Adipocyte (in vitro differentiated cells): ENCODE data around the gene GUCY2D.

Source experiments
- DNase-seq: peaks from one replicate; pipeline ENCODE4 v3.0.0-alpha.2; 2015; ENCODE audit warnings: low read depth
- H3K27me3 ChIP-seq: replicated peaks from 2 replicates; pipeline ENCODE4 v1.7.0; 2013; ENCODE audit warnings: mild to moderate bottlenecking, low read length, moderate library complexity; ENCODE audit not compliant: control insufficient read depth, insufficient read depth
- H3K36me3 ChIP-seq: 2 replicates; pipeline ENCODE4 v1.7.0; 2013; ENCODE audit warnings: low read length, mild to moderate bottlenecking, moderate library complexity; ENCODE audit not compliant: control insufficient read depth, insufficient read depth, severe bottlenecking
- H3K4me1 ChIP-seq: 2 replicates; pipeline ENCODE4 v1.7.0; 2013; ENCODE audit warnings: mild to moderate bottlenecking, low read length, moderate library complexity; ENCODE audit not compliant: control insufficient read depth, insufficient read depth
- H3K4me3 ChIP-seq: 2 replicates; pipeline ENCODE4 v1.7.0; 2013; ENCODE audit warnings: mild to moderate bottlenecking, low read length, moderate library complexity
- H3K9ac ChIP-seq: 2 replicates; pipeline ENCODE4 v1.7.0; 2013; ENCODE audit warnings: mild to moderate bottlenecking, low read length, moderate library complexity
- H3K9me3 ChIP-seq: 2 replicates; pipeline ENCODE4 v1.7.0; 2013; ENCODE audit warnings: mild to moderate bottlenecking, low read length, moderate library complexity; ENCODE audit not compliant: control insufficient read depth

GUCY2D gene

GRCh38 chr17:8062807-8063483 is 60.5 kb downstream of the GUCY2D start:
- Histone ChIP-seq H3K9ac (no peak overlapping the region), H3K27me3 (peaks cover 79% of the 10 kb centered on the region), H3K9me3 (no peaks in the 10 kb centered on the region), H3K4me3 (no peak overlapping the region), H3K4me1 (peaks cover 6% of the 10 kb centered on the region), H3K36me3 (no peaks in the 10 kb centered on the region)
- DNase-seq, result no peak

GRCh38 chr17:8063761-8064534 is 61.5 kb downstream of the GUCY2D start:
- Histone ChIP-seq H3K9me3 (no peaks in the 10 kb centered on the region), H3K36me3 (no peaks in the 10 kb centered on the region), H3K9ac (no peak overlapping the region), H3K27me3 (peaks cover 72% of the 10 kb centered on the region), H3K4me3 (no peak overlapping the region), H3K4me1 (peaks cover 6% of the 10 kb centered on the region)
- DNase-seq, result no peak

DNA sequence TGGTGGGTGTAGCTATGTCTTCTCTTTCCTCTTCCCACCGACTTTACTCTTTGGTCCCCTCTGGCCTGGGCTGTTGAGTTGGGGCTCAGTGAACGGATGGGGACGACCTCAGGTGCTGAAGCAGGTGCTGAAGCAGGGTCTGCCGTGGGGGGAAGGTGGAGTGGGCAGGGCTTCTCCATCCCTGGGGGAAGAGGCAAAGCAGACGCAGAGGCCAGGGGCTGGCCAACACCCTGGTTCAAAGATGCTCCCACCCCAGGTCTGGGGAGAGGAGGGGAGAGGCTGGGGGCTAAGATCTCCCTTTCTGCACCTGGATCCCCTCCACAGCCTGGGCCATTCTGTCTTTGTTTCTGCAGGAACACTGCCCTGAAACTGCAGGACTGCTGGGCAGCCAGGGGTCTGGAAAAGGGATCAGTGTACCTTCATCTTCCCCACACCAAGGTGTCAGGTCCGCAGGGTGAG is 62.2 kb downstream of the GUCY2D start:
- Histone ChIP-seq H3K36me3 (no peaks in the 10 kb centered on the region), H3K4me3 (no peak overlapping the region), H3K9me3 (no peaks in the 10 kb centered on the region), H3K27me3 (peaks cover 72% of the 10 kb centered on the region), H3K9ac (no peak overlapping the region), H3K4me1 (peaks cover 6% of the 10 kb centered on the region)
- no peak for DNase-seq

DNA sequence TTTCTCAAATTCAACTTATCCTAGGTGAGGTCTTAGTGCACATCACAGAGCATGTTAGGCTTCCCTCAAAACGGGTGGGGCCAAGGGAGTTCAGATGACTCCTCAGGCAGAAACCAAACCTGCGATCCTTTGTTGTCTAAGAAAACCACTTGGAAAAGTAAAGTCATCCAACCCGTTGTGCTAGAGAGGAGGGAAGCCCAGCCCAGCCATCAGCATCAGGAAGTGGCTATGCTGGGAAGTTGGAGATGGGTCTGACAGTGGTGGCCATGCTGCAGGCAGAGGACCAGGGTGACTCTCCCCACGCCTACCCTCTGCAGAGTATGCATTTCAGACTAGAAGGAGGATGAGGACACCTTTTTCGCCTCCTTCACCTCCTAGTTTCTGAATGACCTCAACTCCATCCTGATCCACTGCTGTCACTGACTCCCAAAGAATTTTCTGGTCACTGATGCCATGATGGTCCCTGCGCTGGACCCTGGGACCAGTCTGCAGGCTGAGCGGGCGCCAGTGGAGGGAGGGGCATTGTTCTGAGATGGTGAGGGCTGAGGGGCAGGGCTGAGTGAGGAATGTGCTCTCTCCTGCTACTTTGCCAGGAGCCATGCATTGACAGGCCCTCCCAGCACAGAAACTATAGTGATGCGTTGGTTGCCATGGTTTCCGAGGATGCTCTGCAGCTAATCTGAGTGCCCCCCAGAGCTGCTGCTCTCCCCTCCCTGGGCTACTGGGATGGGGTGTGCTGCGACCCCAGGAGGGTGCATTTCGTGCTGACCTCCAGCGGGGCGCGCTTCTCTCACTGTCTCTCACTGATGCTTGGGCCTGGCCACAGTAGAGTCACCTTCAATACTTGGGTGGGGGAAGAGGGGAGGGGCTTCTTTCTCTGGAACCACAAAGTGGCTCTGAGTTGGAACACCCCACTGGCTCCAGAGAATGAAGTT is 64.7 kb downstream of the GUCY2D start:
- H3K9me3 ChIP-seq, result no peaks in the 10 kb centered on the region
- no peak for DNase-seq
- H3K4me1 ChIP-seq, result peaks cover 6% of the 10 kb centered on the region
- H3K4me3 ChIP-seq, result no peak overlapping the region
- H3K36me3 ChIP-seq, result no peaks in the 10 kb centered on the region
- no peak overlapping the region for H3K9ac ChIP-seq
- H3K27me3 ChIP-seq, result peaks cover 76% of the 10 kb centered on the region

- peaks cover 76% of the 10 kb centered on the region for H3K27me3 ChIP-seq
- no peaks in the 10 kb centered on the region for H3K36me3 ChIP-seq
- H3K9me3 ChIP-seq, result no peaks in the 10 kb centered on the region
- H3K4me1 ChIP-seq, result peaks cover under 1% of the 10 kb centered on the region
- no peak for DNase-seq
- no peak overlapping the region for H3K4me3 ChIP-seq
- H3K9ac ChIP-seq, result no peak overlapping the region
Observed at GRCh38 chr17:8067806-8068205, 65.4 kb downstream of the GUCY2D start.

- peaks cover 74% of the 10 kb centered on the region for H3K27me3 ChIP-seq
- no peak overlapping the region for H3K4me3 ChIP-seq
- no peak for DNase-seq
- no peaks in the 10 kb centered on the region for H3K4me1 ChIP-seq
- no peaks in the 10 kb centered on the region for H3K36me3 ChIP-seq
- no peak overlapping the region for H3K9ac ChIP-seq
- no peaks in the 10 kb centered on the region for H3K9me3 ChIP-seq
Observed at GRCh38 chr17:8068736-8069586, 66.5 kb downstream of the GUCY2D start.

- no peak overlapping the region for H3K9ac ChIP-seq
- H3K36me3 ChIP-seq, result no peaks in the 10 kb centered on the region
- no peaks in the 10 kb centered on the region for H3K9me3 ChIP-seq
- DNase-seq, result no peak
- no peaks in the 10 kb centered on the region for H3K4me1 ChIP-seq
- peaks cover 76% of the 10 kb centered on the region for H3K27me3 ChIP-seq
- no peak overlapping the region for H3K4me3 ChIP-seq
Observed at GRCh38 chr17:8069587-8069860, 67.1 kb downstream of the GUCY2D start.
